GM18870 (cell line): Measurements from ENCODE around the gene PITX1.

ENCODE experiments used
- ATAC-seq: cut with Tn5 transposase; IDR thresholded peaks from one replicate; pipeline ENCODE4 v1.9.1; 2021; ENCODE audit warnings: moderate library complexity; ENCODE audit not compliant: unreplicated experiment

The PITX1 gene

DNA sequence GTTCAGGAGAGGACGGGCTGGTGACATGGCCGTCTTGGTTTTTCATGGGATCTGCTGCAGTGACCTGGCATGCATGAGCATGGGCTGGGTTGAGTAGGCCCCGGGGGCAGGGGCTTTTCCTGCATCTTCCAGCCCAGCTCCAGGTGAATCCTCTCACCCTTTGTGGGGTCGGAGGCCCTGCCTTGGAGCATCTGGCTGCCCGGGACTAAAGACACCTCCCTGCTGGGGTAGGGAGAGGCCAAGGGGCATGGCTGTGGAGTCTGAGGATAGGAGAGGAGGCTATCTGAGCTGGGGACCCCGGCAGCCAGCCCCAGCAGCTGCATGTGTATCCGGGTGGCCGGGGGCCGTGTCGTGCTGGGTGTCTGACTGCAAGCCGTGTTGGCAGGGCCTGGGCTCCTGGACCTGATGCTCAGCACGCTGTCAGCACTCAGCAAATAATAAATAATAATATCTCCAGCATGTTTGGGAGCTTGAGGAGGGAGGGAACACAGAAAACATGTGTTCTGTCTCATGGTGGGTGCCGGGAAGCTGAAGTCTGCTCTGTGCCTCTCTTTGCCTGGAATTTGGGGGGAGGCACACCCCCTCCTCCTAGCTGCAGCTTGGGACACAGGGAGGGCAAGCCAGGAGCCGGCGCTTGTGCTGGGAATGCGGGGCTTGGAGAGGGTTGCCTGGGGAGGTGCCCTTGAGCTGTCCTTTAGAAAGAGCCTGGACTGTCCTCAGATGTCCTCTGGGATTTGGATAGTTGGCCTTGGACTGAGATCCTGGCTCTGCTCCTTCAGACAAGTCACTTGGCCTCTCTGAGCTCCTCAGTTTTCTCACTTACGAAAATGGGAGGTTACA is 28.4 kb upstream of the PITX1 start:
- no peak for ATAC-seq

- ATAC-seq, result no peak
These were observed 27.0 kb upstream of the PITX1 start for GRCh38 chr5:135061001-135061400.

- no peak for ATAC-seq
These were observed 26.0 kb upstream of the PITX1 start for GRCh38 chr5:135060021-135060420.

- no peak for ATAC-seq
These were observed 25.2 kb upstream of the PITX1 start for GRCh38 chr5:135059000-135059923.

DNA sequence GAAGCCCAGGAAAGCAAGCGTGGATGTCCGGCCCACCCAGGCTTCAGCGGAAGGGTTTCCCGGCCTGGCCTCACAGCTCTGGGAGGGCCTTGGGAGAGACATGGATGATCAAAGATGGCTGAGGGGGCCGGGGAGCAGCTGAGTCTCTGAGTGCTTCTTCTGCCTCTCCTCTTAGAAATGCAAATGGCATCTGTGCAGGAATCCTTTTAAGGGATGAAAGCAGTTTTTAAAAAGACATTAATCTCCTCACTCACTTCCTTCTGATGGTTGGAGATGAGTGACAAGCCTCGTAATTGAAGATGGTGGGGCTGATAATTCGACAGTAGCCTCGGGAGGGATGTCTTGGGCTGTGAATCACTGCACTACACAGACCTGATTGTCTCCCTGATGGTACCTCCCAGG is 24.3 kb upstream of the PITX1 start:
- ATAC-seq, result no peak

DNA sequence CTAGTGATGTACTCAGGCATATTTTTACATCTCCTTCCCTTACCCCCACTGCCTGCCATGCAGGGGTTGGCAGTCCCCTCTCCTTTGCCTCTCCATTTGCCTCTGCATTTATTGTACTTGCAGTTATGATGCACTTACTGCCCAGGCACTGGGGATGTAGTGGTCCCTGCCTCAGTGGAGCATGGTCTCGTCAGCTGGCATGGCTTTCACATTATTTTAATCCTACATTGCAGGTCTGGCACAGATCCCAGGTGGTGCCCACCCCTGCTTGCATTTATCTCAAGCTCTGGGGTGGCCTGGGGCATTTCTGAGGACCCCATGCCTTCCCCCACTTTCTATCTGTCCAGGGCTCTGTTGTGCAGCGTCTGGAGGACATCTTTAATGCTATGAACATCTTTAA is 23.2 kb upstream of the PITX1 start:
- ATAC-seq, result no peak

DNA sequence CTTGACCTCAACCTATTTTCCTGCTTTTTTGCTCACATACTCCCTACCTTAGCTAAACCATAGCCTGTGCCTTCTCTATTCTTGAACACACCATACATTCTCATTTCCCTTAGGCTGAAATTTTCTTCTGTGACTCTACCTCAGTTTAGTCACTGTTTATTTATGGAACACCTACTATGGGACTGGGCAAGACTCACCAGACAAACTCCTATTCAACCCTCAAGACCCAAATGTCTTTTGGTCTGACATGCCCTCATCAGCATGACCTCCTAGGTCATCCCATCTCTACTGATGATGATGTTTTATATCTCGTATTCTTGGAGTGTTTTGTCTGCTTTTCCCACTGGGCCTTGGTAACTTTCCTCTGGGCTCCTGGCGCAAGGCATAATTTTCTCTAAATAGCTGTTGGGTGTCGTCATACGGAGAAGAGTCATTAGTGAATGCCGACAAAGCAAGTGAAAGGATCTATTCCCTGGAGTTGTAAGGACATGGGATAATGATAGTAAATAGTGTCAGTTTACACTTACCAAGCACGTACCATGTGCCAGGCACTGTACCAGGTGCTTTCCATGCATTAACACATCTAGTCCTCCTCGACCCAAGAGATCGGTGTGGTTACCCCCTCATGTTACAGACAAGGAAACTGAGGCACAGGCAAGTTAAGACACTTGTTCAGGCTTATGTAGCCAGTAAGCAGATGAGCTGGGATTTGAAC is 22.4 kb upstream of the PITX1 start:
- no peak for ATAC-seq

GRCh38 chr5:135055396-135055795 is 21.4 kb upstream of the PITX1 start:
- no peak for ATAC-seq

DNA sequence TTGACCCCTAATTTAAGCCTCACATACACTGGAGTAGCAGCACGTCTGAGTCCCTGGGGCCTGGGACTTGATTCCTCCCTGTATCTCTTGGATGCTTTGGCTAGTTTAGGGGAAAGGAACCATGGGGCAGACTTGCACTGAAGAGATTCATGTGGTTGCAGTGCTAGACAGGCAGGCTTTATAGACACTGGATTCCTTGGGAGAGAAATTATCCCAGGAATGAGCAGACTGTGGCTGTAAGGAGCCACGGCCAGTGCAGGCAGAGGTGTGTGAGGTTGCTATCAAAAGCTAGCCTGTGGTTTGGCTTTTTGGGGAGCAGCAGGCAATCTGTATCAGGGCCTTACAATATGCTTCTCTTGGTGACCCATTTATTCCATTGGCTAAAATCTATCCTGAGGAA is 20.5 kb upstream of the PITX1 start:
- no peak for ATAC-seq

GRCh38 chr5:135053989-135054388 is 20.0 kb upstream of the PITX1 start:
- no peak for ATAC-seq

GRCh38 chr5:135053278-135053677 is 19.2 kb upstream of the PITX1 start:
- ATAC-seq, result peak; percentile 84

DNA sequence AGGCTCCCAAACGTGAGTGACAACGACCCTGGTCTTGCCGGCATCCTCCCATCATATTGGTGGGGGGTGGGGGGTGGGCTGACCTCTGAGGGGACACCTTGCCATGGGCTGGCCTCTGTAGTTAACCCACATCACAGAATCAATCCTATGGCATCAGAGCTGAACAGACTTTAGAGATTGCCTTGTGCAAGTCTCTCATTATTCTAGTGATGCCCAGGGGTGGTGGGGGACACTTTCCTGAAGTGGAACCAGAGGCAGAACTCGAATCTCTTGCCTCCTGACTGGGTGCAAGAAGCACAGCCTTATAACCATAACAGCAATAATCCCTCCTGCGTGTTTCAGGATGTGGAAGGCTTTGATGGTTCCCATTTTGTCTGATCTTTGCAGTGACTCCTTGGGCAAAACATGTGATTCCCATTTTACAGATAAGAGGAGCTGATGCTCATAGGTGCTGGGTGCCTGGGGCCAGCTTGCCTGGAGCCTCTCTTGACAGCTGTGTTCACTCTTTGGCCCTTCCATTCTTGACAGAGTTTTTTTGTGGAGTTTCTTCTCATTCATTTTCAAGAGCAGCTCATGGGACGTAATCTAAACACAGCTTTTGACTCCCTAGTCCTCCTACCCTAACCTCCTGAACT is 18.6 kb upstream of the PITX1 start:
- no peak for ATAC-seq

DNA sequence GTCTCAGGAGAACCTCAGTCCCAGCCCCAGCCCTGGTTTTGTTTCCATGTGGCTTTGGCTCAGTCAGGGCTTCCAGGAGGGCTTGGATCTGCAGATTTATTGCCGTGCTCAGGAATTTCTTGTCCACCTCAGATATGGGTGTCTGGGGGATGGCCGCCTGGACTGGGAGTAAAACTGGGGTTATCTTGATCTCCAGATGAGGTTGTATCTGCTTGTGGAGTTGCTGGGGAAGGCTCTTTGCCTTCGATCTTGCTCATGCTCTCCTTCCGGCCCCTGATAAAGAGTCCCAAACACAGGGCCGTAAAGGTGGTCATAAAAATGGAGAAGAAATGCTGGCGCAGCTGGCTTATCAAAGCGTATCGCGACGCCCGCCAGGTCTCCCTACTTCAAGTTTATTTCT is 17.8 kb upstream of the PITX1 start:
- no peak for ATAC-seq

DNA sequence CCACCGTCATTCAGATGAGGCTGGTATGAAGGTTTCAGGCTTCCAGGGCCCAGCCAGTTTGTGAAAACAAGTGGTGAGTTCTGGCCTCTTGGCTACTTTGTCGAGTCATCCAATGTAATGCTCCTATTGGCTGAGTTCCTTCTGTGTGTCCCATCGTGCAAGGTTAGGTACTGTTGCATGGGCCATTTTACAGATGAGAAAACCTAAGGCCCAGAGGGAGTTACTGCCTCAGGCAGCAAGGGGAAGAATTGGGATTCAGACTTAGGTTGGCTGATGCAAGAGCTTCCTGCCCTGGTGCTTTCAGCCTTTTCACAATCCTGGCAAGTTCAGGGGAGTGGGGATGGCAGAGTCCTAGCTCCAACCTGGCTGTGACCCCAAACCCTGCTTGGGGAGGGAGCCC is 17.4 kb upstream of the PITX1 start:
- ATAC-seq, result no peak

DNA sequence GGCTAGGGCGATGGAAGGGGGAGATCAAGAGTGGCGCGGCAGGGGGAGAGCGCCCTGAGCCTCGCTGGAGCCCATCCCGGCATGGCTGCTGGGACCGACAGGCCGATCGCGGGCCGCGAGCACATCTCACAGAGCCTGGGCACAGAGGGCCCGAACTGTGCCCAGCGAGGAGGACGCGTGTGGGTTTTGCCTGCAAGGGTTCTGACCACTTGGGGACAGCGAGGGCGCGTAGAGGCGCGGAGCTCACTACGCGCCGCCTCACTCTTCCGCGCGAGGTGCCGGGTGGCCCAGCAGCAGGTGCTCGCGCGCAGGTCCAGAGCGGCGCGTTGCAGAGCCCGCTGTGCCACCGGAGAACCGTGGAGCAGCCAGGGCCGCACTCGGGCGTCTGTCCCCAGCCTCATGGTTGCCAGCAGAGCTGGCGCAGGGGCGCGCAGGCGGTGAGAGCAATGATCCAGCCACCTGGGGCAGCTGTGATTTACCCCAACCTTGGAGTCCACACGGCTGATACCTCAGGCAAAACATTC is 16.3 kb upstream of the PITX1 start:
- no peak for ATAC-seq

- ATAC-seq, result no peak
These were observed 14.9 kb upstream of the PITX1 start for GRCh38 chr5:135048930-135049329.

- ATAC-seq, result no peak
These were observed 14.3 kb upstream of the PITX1 start for GRCh38 chr5:135048286-135048685.

- ATAC-seq, result no peak
These were observed 13.3 kb upstream of the PITX1 start for GRCh38 chr5:135047347-135047695.

DNA sequence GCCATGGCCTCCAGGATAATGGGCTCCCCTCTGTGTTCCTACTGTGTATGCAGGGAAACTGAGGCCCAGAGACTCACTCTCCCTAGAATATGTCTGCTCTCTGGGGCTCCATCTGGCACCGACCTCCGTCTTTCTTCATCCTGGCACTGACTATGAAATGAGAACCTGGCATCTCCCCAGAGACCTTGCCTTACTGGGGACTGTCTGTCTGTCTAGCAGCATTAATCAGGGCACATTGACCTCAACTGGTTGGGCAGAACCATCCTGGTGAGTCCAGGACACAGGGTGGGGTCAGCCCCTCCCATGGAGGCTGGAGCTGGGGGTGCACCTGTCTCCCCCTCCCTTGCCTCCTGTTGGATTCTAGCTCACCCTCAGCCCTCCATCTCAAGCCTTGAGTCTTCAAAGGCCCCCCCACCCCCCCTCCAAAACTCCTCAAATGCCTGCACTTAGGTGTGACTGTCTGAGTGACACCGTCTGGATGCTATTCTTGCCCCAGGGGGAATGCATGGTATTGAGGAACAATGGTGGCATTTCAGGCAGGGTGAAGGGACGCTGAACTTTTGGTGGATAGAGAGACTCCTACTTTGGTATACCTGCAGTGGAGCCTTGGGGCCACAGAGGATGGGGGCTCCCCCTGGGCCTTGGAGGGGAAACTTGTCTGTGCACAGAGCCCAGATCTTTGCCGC is 12.8 kb upstream of the PITX1 start:
- no peak for ATAC-seq

DNA sequence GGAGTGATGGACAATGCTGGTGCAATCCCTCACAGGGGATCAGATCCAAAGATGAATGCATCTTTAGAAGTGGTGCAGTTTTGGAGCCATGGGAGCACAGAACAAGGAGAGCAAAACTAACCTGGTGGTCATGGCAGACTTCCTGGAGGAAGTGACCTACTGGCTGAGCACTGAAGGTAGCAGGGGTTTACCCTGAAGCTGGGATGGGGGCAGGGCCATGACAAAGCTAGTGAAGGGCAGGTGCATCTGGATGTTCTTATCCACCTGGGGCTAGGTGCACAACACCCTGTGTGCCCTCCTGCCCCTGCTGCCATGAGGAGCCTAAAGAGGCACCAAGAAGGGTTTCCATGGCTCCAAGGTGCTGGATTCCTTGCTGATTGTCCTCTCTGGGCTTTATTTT is 11.5 kb upstream of the PITX1 start:
- no peak for ATAC-seq
